Prostate gland (tissue), 2 donors: ENCODE measurements around the gene SPATC1L.

Experiments used
- POLR2A ChIP-seq: fragments of 450-650 bp; IDR thresholded peaks from one replicate; pipeline ENCODE4 v1.6.1; 2016; ENCODE audit warnings: antibody characterized with exemption, mild to moderate bottlenecking
- POLR2AphosphoS5 ChIP-seq: sonication (generic); formaldehyde crosslinking; IDR thresholded peaks from one replicate; pipeline ENCODE4 v1.6.1; 2017; ENCODE audit warnings: antibody characterized with exemption
- TF ChIP-seq, protein P1 (sequence below), 4 experiments: fragments of 200-600 bp in 2 of 4; fragments of 450-650 bp in 2 of 4; sonication (generic) in 2 of 4; IDR thresholded peaks; 1 replicate in 3 of 4; 2 replicates in 1 of 4; pipeline ENCODE4 v1.5.1; 2016 to 2019; ENCODE audit warnings: antibody characterized with exemption in 4 of 4, mild to moderate bottlenecking in 2 of 4, moderate library complexity in 2 of 4

DNA sequence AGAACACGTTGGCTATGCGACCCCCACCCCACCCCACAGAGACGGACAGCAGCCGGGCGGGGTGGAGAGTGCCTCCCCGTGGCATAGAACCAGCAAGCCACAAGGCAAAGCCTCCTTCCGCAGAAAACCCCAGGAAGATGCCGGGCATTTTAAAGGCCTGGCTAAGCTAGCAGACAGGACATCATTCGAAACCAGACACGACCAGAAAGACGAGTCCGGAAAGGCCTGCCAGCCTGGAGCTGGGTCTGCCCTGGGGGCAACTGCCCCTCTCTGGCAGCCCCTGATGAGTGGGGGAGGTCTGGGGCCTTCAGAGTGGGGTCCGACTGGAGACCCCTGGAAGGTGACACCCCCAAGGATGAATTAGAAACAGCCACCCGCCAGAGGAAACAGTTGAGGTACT is 37.4 kb downstream of the SPATC1L start:
- TF ChIP-seq POLR2A (no peak), POLR2AphosphoS5 (no peak)
- TF ChIP-seq, protein P1, sequence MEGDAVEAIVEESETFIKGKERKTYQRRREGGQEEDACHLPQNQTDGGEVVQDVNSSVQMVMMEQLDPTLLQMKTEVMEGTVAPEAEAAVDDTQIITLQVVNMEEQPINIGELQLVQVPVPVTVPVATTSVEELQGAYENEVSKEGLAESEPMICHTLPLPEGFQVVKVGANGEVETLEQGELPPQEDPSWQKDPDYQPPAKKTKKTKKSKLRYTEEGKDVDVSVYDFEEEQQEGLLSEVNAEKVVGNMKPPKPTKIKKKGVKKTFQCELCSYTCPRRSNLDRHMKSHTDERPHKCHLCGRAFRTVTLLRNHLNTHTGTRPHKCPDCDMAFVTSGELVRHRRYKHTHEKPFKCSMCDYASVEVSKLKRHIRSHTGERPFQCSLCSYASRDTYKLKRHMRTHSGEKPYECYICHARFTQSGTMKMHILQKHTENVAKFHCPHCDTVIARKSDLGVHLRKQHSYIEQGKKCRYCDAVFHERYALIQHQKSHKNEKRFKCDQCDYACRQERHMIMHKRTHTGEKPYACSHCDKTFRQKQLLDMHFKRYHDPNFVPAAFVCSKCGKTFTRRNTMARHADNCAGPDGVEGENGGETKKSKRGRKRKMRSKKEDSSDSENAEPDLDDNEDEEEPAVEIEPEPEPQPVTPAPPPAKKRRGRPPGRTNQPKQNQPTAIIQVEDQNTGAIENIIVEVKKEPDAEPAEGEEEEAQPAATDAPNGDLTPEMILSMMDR (IDR thresholded peaks at IDR 0.05), result no peak
